HG02571 (cell line): ENCODE results near the gene GRID2.
"Not testable (repeated sequence)": the region's sequence is repeated elsewhere in the genome, so short reads cannot be mapped to it uniquely, and the experiment has no call there.

ENCODE experiments used
- ATAC-seq: cut with Tn5 transposase; IDR thresholded peaks from one replicate; pipeline ENCODE4 v1.9.1; 2021; ENCODE audit warnings: mild to moderate bottlenecking, moderate library complexity; ENCODE audit not compliant: unreplicated experiment

Gene GRID2

DNA sequence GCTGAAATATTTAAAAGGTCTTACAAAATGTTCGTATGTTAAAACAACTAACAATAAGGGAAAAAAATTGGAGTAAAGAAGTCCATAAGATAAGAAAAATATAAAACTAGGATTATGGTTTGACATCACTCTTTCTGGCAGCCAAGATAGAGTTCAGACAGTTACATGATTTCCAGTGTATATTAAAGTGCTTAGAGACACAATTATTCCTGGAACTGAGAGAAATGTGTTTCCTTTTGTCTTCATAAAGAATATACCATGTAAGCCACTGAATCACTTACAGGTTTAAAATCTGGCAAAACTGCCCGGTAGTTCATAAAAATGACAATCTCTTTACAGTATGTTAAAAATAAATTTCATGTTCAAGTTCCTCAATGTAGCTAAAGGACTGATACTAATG lies 986.1 kb downstream of the GRID2 start:
- no peak for ATAC-seq

DNA sequence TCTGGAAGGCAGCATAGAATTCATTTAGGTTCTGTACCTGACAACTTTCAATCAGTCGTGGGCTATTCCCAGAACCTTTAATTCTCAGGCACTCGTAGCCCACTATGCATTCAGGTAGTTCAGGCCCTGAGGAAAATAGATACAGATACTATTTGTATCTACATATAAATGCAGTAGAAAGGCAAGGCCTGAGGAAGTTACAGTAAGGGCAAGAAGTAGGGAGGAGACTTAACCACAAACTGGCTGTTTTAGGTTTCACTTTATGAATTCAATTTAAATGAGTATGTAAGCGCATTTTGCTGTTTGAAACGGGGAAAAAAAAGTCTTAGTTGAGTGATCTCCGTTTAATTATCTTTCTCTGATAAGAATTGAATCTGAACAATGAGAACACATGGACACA lies 995.4 kb downstream of the GRID2 start:
- ATAC-seq, result no peak

DNA sequence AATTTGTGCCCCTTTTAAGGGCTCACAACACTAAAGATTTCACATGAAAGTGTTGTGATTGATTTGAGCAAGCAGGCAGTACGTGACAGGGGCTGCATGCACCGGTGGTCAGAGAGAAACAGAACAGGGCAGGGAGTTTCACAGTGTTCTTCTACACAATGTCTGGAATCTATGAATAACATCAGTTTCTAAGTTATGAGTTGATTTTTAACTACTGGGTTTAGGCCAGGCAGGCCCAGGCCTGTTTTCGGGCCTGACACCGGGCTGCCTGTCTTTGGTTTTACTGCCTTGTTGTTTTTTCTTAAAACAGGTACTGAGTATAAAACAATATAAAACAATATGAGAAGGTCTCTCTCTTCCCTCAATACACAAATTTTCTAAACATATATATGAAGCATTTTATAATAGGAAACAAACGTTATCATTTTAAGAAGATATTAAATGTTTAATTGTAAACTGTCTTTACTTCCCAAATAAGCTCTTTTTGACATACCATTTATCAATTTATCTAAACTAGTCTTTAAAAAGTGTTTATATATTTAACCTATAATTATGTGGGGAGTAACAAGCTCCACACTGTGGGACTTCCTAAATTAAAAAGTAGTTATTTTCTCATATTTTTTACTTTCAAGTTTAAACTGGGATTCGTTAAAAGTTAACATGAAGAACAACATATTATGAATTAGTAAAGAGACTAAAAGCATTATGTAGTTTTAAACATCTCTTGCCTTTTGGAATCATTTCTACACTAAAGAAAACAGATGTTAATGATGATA lies 997.2 kb downstream of the GRID2 start:
- ATAC-seq, result not testable (repeated sequence)

DNA sequence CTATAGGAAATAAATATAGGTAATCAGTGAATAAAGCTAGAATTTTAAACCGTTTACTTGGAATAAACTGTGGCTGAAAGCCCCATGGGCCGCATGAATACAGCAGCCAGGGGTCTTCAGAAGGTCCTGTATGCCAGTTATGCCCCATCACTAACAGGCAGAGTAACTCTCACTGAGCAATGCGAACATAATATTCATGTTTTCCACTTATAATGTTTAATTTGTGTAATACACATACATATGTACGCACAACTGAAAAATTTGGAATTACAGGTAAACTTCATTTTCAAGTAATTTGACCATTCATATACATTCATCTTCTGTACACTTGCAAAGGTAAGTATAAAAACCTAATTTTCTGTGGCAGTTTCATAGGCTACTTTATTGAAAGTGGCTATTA lies 998.5 kb downstream of the GRID2 start:
- no peak for ATAC-seq

DNA sequence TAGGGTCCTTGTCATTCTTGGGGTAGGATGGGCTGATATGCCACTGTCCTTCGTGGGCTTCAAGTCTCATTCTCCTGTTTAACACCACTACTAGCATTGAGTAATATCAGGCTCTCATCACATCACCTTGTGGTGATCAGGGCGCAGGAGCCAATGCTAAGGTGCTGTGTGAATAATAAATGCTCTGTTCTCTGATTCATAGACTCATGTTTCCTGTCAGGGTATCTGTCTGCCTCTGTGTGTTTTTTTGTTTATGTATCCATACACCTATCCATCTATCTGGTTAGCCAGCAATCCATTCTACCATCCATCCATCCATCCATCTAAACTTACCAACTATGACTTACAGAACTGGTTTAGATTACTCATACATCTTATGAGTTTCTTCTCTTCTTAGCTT lies 999.7 kb downstream of the GRID2 start:
- ATAC-seq, result no peak

DNA sequence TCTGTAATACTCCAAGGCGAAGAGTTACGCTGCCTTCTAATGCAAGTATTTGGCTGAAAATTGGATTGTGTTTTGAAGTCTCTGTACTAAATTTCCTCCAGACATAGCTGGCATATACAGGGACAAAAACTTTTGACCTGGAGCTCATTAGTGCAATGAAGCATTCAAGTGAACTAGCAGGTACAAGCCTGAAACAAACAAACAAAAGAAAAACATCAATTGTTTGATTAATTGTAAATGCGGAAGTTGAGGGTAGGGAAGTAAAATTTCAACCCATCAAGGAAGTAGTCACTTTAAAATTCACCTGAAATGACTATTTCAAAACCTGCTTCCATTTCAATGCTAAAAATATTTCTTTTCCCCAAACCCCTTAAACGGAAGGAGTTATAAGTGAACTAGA lies 1008.5 kb downstream of the GRID2 start:
- no peak for ATAC-seq

DNA sequence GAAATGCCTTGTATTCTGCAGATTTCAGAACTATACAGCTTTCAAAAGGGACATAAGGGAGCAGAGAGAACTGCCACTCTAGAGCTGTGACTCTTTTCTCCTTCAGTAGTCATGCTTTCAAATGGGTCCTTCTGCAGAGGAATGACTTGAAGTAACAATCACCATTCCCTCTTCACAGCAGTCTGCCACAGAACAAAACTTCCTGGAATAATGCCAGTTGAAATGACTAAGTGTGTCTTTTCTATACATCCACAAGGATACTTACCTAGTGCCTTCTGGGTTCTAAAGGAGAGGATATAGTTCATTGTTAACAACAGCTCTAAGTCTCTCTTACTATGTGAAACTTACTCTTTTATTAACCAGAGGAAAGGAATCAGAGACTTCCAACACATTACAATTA lies 1009.4 kb downstream of the GRID2 start:
- ATAC-seq, result no peak

DNA sequence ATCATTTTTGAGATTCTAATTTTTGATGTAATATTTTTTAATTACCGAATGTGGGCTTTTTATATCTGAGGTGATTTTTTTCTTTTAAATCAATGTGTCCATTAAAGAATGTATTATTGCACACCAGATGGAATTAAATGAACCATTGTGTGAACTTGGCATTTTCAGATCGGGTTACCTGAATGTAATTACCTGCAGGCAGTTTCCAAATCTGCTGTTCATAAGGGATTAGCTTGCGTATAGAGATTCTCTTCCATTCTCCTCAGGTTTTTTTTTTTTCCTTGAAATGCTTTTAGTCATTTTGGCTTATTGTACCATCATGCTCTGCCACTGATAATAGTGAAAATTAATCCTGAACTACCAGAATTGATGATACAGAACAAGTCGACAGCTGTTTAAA lies 1013.3 kb downstream of the GRID2 start:
- no peak for ATAC-seq

DNA sequence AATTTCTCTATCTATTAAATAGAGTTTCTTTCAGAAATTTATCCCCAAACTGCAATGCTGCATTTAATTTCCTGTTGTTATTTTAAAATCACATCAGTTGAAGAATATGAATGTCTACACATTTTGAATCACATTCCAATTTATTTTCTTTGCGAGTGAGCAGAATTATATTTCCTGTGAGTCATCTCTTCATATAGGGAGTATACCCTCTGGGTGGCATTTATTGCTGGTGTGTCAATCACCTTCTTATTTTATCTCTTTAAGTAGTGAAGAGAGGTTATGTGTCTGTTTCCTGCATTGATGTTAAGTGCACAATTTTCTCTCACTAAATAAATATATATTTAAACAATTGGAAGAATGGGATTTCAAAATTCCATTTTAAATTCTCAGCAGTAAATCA lies 1013.8 kb downstream of the GRID2 start:
- ATAC-seq, result no peak

DNA sequence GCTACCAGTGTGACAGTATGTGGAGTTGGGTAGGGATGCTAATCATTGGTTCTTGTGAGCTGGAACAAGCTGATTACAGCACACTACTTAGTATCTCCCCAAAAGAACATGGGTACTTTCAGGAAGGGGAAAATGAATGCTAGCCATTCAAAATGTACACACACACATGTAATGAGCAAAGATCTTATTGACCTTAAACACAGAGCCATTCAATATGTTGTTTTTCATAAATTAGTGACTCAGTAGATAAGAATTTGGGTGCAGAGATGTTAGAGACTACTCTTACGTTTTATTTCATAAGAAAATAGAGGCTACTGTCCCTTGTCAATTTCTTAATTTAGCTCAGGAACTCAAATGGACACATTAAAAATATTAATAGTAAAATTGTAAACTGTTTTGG lies 1015.3 kb downstream of the GRID2 start:
- ATAC-seq, result no peak

DNA sequence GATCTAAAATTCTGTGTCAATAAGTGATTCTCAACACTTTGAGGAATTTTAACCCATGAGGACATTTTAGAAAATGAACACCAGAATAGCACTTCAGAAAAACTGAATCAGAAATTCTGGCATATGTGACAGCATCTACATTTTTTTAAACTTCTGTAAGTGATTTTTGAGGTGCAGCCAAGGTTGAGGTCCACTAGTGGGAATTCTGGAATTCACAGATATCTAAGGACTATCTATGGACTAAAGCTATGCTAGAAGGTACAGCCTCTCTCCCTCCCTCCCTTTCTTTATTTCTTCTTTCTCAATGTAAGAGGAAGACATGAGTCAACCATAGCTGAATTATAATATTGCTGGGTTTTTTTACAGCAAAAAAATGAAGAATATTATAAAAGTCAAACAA lies 1016.6 kb downstream of the GRID2 start:
- ATAC-seq, result no peak

DNA sequence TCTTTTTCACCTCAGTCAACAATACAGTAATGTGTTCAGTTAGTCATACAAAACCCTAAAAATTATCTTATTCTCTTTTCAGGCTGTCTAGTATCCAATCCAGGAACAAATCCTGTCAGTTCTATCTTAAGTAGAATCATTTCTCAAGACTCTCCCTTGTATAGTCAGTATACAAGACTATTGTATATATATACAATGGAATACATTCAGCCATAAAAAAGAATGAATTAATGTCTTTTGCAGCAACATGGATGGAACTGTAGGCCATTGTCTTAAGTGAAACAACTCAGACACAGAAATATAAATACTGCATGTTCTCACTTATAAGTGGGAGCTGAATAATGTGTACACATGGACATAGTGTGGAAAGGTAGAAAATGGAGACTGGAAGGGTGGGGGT lies 1023.6 kb downstream of the GRID2 start:
- ATAC-seq, result no peak

DNA sequence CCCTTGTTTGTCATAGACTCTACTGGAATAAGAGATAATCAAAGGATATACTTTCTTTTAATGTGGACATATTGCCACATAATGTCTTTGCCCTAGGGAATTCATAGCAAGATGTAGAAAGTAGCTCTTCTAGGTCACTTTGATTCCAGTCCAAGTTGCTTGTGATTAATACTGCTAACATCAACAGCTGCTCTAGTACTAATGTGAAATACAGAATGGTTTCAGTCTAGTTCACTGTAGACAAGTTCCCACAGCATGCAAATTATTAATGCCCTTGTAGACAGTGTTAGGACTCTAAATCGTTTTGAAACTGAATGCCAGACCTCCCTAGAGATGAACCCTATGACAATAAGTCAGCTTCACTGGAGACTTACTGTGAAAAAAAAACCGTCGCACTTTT lies 1030.2 kb downstream of the GRID2 start:
- ATAC-seq, result peak; percentile 98

DNA sequence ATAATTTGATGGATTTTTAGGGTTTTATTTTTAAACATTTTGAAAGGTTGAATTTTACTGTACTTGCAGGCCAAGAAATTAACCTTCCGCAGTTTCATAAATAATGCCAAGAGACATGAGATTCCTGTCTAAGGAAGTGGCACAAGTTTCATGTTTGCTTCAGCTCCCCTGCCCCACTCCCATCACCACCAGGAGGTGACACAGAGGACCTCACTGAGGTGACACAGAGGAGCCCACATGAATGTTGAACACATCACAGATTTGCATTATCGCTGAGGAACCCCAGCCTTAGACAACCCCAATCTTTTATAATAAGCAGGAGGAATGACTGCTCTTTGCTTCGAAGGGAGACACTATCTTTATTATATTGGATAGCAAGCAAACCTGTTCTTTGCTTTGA lies 1033.4 kb downstream of the GRID2 start:
- ATAC-seq, result no peak

DNA sequence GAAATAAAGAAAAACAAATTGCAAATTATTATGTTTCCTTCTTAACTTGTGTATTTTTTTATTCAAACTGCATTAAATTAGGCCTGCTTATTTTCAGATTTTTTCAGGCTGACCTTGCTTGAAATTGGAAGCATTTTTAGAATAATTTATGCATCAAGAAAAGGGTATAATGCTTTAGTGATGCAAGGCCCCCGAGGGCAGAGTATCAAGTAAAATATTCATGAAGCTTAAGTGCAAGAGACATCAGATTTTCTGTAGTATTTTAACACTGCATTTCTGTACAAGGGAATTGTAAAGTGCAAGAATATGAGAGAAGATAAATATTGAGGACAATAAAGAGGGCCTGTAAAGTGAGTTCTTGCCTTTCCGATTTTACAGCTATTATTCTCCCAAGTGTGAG lies 1039.0 kb downstream of the GRID2 start:
- no peak for ATAC-seq

DNA sequence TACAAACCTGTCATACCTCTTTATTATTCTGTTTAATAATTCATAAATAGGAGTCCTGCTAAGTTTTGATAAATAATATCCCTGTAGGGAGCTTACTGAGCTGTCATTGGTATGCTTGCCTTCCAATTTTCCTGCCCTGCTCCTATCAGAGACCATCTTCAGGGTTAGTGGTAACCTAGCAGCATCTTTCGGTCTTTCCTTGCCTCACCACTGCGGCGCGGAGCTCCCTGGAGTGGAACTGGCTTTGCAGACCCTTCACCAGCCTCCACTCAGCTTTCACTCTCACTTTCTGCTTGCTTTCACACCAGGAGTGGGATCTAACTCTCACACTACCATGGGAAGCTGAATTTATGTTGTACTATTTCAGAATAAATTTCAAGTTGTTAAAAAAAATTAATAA lies 1043.1 kb downstream of the GRID2 start:
- no peak for ATAC-seq

DNA sequence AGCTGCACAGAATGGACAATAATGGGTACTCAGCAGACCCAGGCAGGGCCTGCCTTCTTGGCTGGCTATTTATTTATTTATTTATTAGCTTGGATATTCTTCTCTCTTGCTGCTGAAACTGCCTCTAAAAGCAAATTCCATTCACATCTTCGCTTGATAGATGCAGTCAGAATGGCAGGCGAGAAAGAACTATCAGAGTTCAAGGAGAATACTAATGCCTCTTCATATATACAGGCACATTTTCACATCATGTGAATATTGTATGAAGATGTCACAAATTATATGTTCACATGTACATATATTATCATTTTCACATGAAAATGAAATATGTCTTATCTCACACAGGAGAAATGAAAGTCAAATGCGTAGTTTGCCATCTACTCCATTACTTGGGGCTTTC lies 1045.1 kb downstream of the GRID2 start:
- ATAC-seq, result no peak

DNA sequence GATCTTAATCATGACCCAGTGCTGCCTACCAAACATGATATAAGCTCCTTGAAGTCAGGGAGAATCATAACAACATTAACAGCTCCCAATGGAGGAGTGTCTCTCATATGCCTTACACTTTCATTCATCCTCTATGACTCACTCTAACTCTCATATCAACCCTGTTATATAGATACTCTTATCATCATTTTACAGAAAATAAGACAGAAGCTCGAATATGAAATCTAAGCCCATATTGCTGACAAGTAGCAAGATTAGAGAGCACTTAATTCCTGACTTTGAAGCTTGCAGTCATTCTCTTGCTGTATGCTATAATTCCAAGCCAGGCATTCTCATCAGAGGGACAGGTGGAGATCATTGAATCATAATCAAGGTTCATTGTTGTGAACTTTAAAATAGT lies 1048.1 kb downstream of the GRID2 start:
- ATAC-seq, result no peak

DNA sequence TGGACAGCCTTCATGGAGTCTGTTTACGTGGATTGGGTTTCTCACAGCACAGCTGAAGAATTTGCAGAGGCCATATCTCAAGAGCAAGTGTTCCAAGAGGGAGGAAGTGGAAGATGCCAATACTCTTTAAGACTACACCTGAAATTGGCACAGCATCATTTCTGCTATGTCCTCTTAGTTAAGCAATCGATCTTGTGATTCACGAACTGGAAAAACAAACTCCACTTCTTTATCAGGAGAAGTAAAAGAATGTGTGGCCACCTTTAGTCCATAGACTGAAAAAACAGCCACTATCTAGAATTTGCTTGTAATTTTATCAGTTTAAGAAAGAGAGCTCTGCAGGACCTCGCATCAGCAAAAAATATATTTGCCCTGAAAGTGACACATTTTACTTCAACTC lies 1051.6 kb downstream of the GRID2 start:
- no peak for ATAC-seq

DNA sequence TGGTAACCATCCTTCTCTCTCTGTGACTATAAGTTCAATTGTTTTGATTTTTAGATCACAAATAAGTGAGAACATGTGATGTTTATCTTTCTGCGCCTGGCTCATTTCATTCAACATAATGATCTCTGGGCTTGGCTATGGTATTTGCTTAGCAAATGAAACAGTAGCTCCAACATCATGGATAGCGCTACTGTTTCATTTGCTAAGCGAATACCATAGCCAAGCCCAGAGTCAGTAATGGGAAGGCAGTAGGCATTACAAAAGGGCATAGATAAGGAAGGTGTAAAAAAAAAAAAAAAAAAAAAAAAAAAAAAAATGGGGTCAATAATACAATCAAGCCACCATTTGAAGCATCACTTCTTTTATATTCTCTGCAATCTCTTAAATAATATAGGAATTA lies 1055.8 kb downstream of the GRID2 start:
- ATAC-seq, result no peak

DNA sequence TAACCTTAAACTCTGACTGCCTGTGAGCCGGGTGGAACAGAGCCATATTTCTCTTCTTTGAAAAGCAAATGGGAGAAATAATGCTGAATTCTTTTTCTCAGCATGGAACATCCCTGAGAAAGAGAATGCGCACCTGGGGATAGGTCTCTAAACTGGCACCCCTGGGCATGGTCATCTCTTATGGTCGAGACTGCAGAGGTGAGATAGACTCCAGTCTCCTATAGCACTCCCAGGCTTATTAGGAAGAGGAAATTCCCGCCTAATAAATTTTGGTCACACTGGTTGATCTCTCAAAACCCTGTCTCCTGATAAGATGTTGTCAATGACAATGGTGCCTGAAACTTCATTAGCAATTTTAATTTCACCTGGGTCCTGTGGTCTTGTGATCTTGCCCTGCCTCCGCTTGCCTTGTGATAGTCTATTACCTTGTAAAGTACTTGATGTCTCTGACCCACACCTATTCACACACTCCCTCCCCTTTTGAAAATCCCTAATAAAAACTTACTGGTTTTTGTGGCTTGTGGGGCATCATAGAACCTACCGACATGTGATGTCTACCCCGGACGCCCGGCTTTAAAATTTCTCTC lies 1062.5 kb downstream of the GRID2 start:
- not testable (repeated sequence) for ATAC-seq

DNA sequence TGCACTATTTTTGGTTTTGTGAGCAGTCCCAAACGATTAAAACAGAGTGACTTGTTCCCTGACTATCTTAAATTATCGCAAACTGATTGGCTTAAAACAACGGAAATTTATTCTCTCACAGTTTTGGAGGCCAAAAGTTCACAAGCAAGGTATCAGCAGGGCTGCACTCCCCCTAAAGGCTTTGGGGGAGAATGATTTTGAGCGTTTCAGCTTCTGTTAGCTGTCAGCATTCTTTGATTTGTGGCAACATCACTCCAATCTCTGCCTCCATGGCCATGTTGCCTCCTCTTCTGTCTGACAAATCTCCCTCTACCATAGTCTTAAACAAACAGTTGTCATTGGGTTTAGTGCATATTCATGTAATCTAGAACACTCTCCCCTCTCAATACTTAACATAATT lies 1065.2 kb downstream of the GRID2 start:
- no peak for ATAC-seq

DNA sequence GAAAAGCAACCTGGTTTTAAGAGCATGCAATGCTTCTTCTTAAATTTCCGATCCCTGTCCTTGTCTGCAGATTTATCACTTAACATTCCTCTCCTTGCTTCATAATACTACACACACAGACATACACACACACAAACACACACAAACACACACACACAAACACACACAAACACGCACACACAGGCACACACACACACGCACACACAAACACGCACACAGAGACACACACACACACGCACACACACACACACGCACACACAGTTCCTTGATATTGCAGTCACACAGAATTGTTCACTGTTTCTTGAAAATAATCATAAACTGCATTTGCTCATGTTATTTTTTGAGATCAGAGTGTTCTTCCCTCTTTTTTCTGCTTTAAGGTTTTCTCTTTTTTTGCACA lies 1066.5 kb downstream of the GRID2 start:
- no peak for ATAC-seq
